Activated CD8-positive, alpha-beta memory T cell treated with anti-CD3 and anti-CD28 coated beads, Interleukin-2, amount 10 ng/mL, durations not matched to agents 7 days and 5 days (primary cell): ENCODE results near the gene HCK. TPM values are rescaled to one million over a fixed set of nuclear protein-coding genes. Genes with fewer than 3 reads are reported as not detected.

Experiments
- ATAC-seq: fragments of 150-1000 bp; cut with Tn5 transposase; one replicate; pipeline ENCODE4 v1.10.0; 2021; ENCODE audit warnings: moderate library complexity
- CTCF ChIA-PET: fragments of 350-600 bp; sonication (Branson Sonifier 250); formaldehyde crosslinking; loops from one replicate; lab custom pipeline; 2021; ENCODE audit warnings: antibody characterized with exemption; lab: Charles Lee
- DNase-seq: peaks from one replicate; pipeline ENCODE4 v3.0.0-alpha.2; 2020
- H3K27ac Mint-ChIP-seq: one replicate; pipeline ENCODE4 v1.8.0; 2021; ENCODE audit warnings: mild to moderate bottlenecking, mixed read lengths
- H3K27me3 Mint-ChIP-seq: one replicate; pipeline ENCODE4 v1.8.0; 2021; ENCODE audit warnings: mixed read lengths
- H3K36me3 Mint-ChIP-seq: one replicate; pipeline ENCODE4 v1.8.0; 2021; ENCODE audit warnings: mild to moderate bottlenecking, mixed read lengths
- H3K4me1 Mint-ChIP-seq: one replicate; pipeline ENCODE4 v1.8.0; 2021; ENCODE audit warnings: mixed read lengths
- H3K4me3 Mint-ChIP-seq: one replicate; pipeline ENCODE4 v1.8.0; 2021; ENCODE audit warnings: mild to moderate bottlenecking, moderate library complexity, mixed read lengths
- H3K9me3 Mint-ChIP-seq: one replicate; pipeline ENCODE4 v1.8.0; 2022; ENCODE audit warnings: low read depth, mixed read lengths
- total RNA-seq, 2 experiments: library from RNA; stranded (reverse); gene quantifications; one replicate each; pipeline ENCODE4 v1.2.3, GENCODE V29; 2021

Gene HCK
- total RNA-seq, 2 experiments from 2014 or later, result not detected

DNA sequence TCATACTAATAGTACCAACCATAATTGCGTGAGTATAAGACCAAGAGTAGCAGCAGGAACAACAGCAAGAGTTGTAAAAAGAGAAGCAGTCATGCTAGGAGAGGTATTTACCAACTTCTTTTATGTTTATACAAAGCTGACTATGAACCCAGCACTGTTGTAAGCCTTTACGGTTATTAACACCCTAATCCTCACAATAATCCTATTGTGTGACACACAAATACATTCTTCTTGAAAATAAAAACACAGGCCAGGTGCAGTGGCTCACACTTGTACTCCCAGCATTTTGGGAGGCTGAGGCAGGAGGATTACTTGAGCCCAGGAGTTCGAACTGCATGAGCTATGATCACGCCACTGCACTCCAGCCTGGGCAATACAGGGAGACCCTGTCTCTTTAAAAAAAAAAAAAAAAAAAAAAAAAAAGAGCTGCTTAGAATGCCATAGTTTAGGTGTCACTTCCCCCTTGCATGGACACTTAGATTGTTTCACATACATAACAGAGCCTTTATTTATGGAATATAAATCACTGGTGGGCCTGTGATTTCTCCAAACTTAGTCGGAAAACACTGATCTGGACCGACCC is 20.2 kb downstream of the HCK start:
- DNase-seq (no peak), ATAC-seq (no peak)
- no peak overlapping the region for H3K4me3 Mint-ChIP-seq
- no peaks in the 10 kb centered on the region for H3K36me3 Mint-ChIP-seq
- H3K27me3 Mint-ChIP-seq, result peaks cover 14% of the 10 kb centered on the region
- H3K27ac Mint-ChIP-seq, result no peak overlapping the region
- CTCF ChIA-PET, result interaction anchor here (1.0 to 1.6 kb wide), 3 partner anchors 19 to 249 kb away, joined by 3 to 6 read pairs (median 3); partner anchors contain the start of gene PDRG1
- peaks cover 14% of the 10 kb centered on the region for H3K4me1 Mint-ChIP-seq
- no peaks in the 10 kb centered on the region for H3K9me3 Mint-ChIP-seq

DNA sequence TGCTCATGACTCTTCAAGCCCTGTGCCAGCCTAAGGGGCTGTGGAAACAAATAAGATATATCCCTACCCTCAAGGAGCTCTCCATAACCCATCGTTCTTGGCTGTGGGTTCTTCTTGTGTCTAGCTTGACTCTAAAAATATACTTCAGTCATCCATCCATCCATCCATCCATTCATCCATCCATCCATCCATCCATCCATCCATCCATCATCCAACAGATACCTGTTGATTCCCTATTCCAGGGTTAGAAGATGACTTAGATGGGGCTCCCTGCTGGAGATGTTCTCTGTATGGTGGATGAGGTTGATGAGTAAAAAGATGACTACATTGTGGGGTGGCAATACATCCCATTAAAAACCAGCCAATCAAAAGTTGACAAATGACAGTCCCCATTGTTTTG is 23.5 kb downstream of the HCK start:
- no peaks in the 10 kb centered on the region for H3K9me3 Mint-ChIP-seq
- no peak for DNase-seq
- H3K27ac Mint-ChIP-seq, result no peak overlapping the region
- no peak for ATAC-seq
- H3K27me3 Mint-ChIP-seq, result peaks cover 24% of the 10 kb centered on the region
- no peaks in the 10 kb centered on the region for H3K36me3 Mint-ChIP-seq
- no peak overlapping the region for H3K4me3 Mint-ChIP-seq
- CTCF ChIA-PET, result interaction anchor here (1.6 kb wide), 1 partner anchor 16 kb away, joined by 3 read pairs; no protein-coding TSS in a partner anchor
- peaks cover 2% of the 10 kb centered on the region for H3K4me1 Mint-ChIP-seq

DNA sequence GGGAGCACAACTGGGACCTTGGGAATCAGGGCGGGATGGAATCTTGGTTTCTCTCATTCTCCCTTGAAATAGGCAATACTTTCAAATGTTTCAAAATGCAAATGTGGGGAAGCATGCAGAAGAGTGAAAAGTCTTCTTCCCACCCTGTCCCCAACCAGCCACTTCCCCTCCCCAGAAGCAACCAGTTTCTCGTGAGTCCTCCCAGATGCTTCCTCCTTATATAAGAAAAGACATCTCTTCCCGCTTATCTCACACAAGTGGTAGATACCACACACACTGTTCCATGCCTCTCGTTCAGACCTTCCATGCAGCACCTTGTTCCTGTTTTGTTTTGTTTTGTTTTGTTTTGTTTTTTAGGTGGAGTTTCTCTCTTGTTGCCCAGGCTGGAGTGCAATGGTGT is 25.1 kb downstream of the HCK start:
- no peaks in the 10 kb centered on the region for H3K4me1 Mint-ChIP-seq
- CTCF ChIA-PET, result no interaction called here
- H3K9me3 Mint-ChIP-seq, result no peaks in the 10 kb centered on the region
- peaks cover 33% of the 10 kb centered on the region for H3K27me3 Mint-ChIP-seq
- no peak overlapping the region for H3K27ac Mint-ChIP-seq
- H3K4me3 Mint-ChIP-seq, result no peak overlapping the region
- DNase-seq (no peak), ATAC-seq (no peak)
- H3K36me3 Mint-ChIP-seq, result no peaks in the 10 kb centered on the region

DNA sequence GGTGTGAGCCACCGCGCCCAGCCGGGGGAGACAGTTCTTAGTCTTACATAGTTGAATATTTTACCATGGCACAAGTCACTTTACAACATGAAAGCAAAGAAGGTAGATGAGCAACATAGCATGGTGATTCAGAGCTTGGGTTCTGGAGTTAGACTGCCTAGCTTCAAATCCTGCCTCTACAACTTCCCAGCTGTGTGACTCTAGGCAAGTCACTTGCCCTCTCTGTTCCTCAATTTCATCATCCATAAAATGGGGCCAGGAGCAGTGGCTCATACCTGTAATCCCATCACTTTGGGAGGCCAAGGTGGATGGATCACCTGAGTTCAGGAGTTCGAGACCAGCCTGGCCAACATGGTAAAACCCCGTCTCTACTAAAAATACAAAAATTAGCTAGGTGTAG is 26.3 kb downstream of the HCK start:
- H3K27ac Mint-ChIP-seq, result no peak overlapping the region
- CTCF ChIA-PET, result interaction anchor here (1.0 kb wide), 1 partner anchor 9 kb away, joined by 3 read pairs; no protein-coding TSS in a partner anchor
- H3K4me1 Mint-ChIP-seq, result no peaks in the 10 kb centered on the region
- peaks cover 42% of the 10 kb centered on the region for H3K27me3 Mint-ChIP-seq
- H3K9me3 Mint-ChIP-seq, result no peaks in the 10 kb centered on the region
- H3K4me3 Mint-ChIP-seq, result no peak overlapping the region
- ATAC-seq (no peak), DNase-seq (no peak)
- no peaks in the 10 kb centered on the region for H3K36me3 Mint-ChIP-seq

DNA sequence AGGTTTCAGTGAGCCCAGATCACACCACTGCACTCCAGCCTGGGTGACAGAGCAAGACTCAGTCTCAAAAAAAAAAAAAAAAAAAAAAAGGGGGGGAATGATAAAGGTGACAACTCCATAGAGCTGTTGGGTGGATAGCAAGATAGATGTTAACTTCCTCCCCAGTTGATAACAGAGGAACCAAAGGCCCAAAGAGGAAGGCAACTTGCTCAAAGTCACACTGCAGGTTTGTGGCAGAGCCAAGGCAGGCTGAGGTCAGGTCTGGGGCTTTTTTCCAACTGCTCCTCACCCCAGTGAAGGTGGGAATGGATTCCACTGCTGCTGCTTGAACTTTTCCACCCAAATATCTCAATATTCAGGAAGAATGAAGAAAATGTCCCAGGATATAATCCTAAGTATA is 26.7 kb downstream of the HCK start:
- peaks cover 45% of the 10 kb centered on the region for H3K27me3 Mint-ChIP-seq
- no peaks in the 10 kb centered on the region for H3K36me3 Mint-ChIP-seq
- H3K9me3 Mint-ChIP-seq, result no peaks in the 10 kb centered on the region
- H3K4me1 Mint-ChIP-seq, result no peaks in the 10 kb centered on the region
- CTCF ChIA-PET, result interaction anchor here (1.0 to 4.8 kb wide), 2 partner anchors 9 to 13 kb away, joined by 3 to 22 read pairs; no protein-coding TSS in a partner anchor
- H3K4me3 Mint-ChIP-seq, result no peak overlapping the region
- DNase-seq (no peak), ATAC-seq (no peak)
- H3K27ac Mint-ChIP-seq, result no peak overlapping the region

DNA sequence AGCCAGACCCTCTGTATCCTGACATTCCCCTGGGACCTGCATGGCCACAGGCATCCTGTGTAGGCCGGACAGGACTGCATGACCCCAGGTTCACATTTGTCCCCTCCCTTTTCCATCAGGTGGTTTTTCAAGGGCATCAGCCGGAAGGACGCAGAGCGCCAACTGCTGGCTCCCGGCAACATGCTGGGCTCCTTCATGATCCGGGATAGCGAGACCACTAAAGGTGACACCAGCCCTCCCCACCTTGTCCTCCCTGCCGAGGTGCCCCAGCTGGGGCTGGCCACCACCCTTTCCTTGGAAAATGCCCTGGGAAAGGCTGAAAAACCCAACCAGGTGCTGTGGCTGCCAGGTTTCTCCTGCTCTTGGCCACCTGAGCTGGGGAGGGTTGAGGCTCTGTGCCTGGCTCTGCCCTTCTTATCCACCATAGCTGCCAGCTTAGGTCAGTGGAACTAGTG is 27.6 kb downstream of the HCK start:
- Mint-ChIP-seq H3K27me3 (peaks cover 51% of the 10 kb centered on the region), H3K36me3 (no peaks in the 10 kb centered on the region), H3K4me1 (no peaks in the 10 kb centered on the region), H3K27ac (no peak overlapping the region), H3K9me3 (no peaks in the 10 kb centered on the region), H3K4me3 (no peak overlapping the region)
- DNase-seq (no peak), ATAC-seq (no peak)
- CTCF ChIA-PET, result interaction anchor here (0.6 to 4.8 kb wide), 2 partner anchors 12 to 693 kb away, joined by 3 to 22 read pairs; no protein-coding TSS in a partner anchor

DNA sequence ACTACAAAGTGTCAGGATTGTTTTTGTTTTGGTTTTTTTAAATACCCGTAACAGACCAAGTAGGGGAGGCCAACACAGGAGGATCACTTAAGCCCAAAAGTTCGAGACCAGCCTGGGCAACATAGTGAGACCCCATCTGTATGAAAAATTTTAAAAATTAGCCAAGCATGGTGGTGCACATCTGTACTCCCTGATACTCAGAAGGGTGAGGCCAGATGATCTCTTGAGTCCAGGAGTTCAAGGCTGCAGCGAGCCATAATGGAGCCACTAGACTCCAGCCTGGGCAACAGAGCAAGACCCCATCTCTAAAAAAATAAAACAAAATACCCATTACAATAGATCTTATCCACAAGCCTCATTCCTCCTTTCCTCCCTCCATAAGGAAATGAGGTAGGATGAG is 28.7 kb downstream of the HCK start:
- ATAC-seq (no peak), DNase-seq (no peak)
- CTCF ChIA-PET, result interaction anchor here (0.9 to 4.8 kb wide), 2 partner anchors 11 to 50 kb away, joined by 3 to 22 read pairs; no protein-coding TSS in a partner anchor
- Mint-ChIP-seq H3K27me3 (peaks cover 46% of the 10 kb centered on the region), H3K27ac (no peak overlapping the region), H3K36me3 (no peaks in the 10 kb centered on the region), H3K4me1 (peaks cover 4% of the 10 kb centered on the region), H3K4me3 (no peak overlapping the region), H3K9me3 (no peaks in the 10 kb centered on the region)

DNA sequence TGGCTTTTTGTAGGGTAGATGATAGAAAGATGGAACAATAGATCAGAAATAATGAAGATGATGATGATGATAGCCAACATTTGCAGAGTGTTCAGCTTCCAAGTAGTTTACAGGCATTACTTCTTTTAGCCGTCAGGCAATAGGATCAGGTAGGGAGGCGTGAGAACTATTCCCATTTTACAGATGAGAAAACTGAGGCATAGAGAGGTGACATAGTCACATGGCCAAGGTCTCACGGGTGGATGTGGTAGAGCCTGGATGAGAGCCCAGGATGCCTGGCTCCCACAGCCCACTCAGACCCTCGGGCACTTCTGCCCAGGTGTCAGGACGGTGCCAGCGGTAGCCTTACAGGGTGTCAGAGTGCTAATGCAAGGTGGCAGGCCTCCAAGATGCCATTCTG is 31.4 kb downstream of the HCK start:
- CTCF ChIA-PET, result interaction anchor here (4.8 kb wide), 1 partner anchor 8 kb away, joined by 22 read pairs; no protein-coding TSS in a partner anchor
- ATAC-seq, result no peak
- H3K9me3 Mint-ChIP-seq, result no peaks in the 10 kb centered on the region

DNA sequence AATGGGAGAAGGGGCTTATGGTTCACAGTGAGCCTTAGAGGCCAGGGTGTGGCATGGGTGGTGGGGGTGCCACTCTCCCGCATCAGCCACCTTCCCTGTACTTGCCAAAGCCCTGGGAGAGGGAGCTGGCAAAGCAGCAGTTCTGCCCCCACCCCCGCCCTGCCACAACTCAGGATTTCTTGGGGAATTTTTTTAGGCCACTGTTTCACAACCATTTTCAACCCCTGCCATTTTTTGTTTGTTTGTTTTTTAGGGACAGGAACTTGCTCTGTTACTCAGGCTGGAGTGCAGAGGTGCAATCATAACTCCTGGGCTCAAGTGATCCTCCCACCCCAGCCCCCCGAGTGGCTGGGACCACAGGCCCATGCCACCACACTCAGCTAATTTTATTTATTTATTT is 35.0 kb downstream of the HCK start:
- Mint-ChIP-seq H3K4me3 (no peak overlapping the region), H3K36me3 (no peaks in the 10 kb centered on the region), H3K27me3 (peaks cover 18% of the 10 kb centered on the region), H3K27ac (no peak overlapping the region), H3K4me1 (peaks cover 14% of the 10 kb centered on the region), H3K9me3 (no peaks in the 10 kb centered on the region)
- ATAC-seq (no peak), DNase-seq (no peak)
- CTCF ChIA-PET, result interaction anchor here (0.6 to 1.3 kb wide), 5 partner anchors 8 to 169 kb away, joined by 3 to 4 read pairs (median 3); no protein-coding TSS in a partner anchor

More for the DNA sequence above, 31.4 kb downstream of the HCK start:
- Mint-ChIP-seq H3K4me3 (no peak overlapping the region), H3K27ac (no peak overlapping the region), H3K36me3 (no peaks in the 10 kb centered on the region), H3K27me3 (peaks cover 39% of the 10 kb centered on the region), H3K4me1 (peaks cover 14% of the 10 kb centered on the region)
- DNase-seq, result no peak

DNA sequence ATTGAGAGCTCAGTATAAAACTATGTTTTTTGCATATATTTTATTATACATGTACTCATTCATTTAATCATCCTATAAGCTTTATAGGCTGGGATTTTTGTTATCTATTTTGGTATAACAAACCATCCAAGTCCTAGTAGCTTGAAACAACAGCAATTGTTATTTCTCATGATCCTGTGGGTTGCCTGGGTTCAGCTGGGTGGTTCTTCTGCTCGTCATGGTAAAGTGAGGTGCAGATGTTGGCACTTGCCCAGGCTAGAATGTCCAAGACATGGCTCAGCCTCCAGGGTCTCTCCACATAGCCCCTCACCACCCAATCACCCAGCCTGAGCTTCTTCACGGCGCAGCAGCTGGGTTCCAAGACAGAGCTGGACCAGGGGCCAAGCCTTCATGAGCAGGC is 36.7 kb downstream of the HCK start:
- CTCF ChIA-PET, result interaction anchor here (0.8 to 1.7 kb wide), 4 partner anchors 32 to 236 kb away, joined by 3 to 4 read pairs (median 3); no protein-coding TSS in a partner anchor
- ATAC-seq (no peak), DNase-seq (no peak)
- Mint-ChIP-seq H3K27ac (no peak overlapping the region), H3K36me3 (no peaks in the 10 kb centered on the region), H3K9me3 (no peaks in the 10 kb centered on the region), H3K4me1 (peaks cover 14% of the 10 kb centered on the region), H3K4me3 (no peak overlapping the region), H3K27me3 (peaks cover 15% of the 10 kb centered on the region)

DNA sequence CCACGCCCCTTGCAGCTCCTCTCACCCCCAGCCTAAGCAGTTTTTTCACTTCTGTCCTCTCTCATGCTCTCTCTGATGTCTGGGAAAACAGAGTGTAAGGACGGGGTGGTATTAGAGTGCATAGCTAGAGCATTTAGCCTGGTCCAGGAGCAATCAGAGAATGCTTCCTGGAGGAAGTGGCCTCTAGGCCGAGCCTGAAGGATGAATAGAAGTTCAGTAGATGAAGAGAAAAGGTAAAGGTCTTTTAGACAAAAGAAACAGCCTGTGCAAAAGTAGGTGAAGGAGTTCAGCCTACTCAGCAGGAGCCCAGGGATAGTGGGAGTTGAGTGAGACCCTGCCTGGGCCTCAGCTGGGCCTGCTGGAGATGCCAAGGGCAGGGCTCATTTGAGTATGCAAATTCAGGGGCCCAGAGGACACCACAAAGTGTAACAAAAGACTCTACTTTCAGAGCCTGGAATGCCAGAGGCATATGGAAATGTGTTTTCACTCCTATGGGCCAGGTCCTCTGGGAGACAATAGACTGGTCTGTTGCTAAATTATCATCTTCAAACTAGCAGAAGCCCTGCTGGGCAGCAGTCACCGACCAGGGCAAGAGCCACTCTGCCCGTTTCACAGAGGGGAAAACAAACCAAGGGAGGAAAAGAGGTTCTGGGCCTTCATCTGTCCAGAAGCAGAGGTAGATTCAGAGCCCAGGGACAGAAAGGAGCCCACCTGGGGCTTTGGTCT is 37.8 kb downstream of the HCK start:
- Mint-ChIP-seq H3K27ac (no peak overlapping the region), H3K27me3 (peaks cover 15% of the 10 kb centered on the region), H3K4me3 (no peak overlapping the region), H3K9me3 (no peaks in the 10 kb centered on the region), H3K4me1 (peaks cover 14% of the 10 kb centered on the region), H3K36me3 (no peaks in the 10 kb centered on the region)
- CTCF ChIA-PET, result interaction anchor here (1.1 to 3.1 kb wide), 8 partner anchors 11 to 563 kb away, joined by 3 to 21 read pairs (median 4); partner anchors contain the start of genes FOXS1 and TM9SF4
- ATAC-seq (no peak), DNase-seq (no peak)

DNA sequence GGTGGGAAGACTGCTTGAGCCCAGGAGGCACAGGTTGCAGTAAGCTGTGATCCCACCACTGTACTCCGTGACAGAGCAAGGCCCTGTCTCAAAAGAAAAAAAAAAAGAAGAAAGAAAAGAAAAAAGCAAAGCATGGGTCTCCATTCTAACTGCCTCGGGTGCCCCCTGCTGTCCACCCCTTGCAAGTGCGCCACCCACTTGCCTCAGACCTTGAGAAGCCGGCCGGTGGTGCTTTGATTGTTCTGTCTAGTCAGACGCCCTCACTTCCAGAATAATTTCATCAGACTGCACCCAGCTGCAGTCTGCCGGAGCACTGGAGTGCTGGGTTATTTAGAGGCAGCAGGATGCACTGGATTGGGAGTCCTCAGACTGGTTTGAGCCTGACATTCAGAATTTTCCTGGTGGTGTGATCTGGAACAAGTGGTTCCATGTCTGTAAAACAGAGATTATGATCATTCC is 39.9 kb downstream of the HCK start:
- Mint-ChIP-seq H3K27me3 (peaks cover 18% of the 10 kb centered on the region), H3K9me3 (no peaks in the 10 kb centered on the region), H3K4me3 (no peak overlapping the region), H3K36me3 (no peaks in the 10 kb centered on the region), H3K27ac (no peak overlapping the region), H3K4me1 (no peaks in the 10 kb centered on the region)
- CTCF ChIA-PET, result interaction anchor here (0.8 to 3.1 kb wide), 20 partner anchors 9 to 338 kb away, joined by 3 to 22 read pairs (median 4); partner anchors contain the start of gene TM9SF4
- DNase-seq (peak; percentile 85), ATAC-seq (peak; percentile 85)

DNA sequence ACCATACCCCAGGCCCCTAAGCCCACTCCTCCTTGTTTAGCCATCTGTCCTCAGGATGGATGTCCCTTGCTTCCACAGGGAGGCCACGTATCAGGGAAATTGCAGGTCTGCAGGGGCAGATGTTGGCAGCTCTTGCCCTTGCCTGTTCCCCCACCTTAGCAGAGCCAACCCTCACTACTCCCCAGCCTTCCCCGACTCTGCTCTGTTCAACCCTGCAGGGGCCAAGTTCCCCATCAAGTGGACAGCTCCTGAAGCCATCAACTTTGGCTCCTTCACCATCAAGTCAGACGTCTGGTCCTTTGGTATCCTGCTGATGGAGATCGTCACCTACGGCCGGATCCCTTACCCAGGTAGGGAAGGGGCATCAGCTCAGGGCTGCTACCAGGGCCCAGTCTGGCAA is 46.7 kb downstream of the HCK start:
- no peak overlapping the region for H3K4me3 Mint-ChIP-seq
- CTCF ChIA-PET, result no interaction called here
- peaks cover 37% of the 10 kb centered on the region for H3K27me3 Mint-ChIP-seq
- H3K4me1 Mint-ChIP-seq, result no peaks in the 10 kb centered on the region
- no peaks in the 10 kb centered on the region for H3K9me3 Mint-ChIP-seq
- DNase-seq (no peak), ATAC-seq (no peak)
- no peaks in the 10 kb centered on the region for H3K36me3 Mint-ChIP-seq
- no peak overlapping the region for H3K27ac Mint-ChIP-seq
